ENCODE results near the gene PDCD6IP.
"Not testable (repeated sequence)": the region's sequence is repeated elsewhere in the genome, so short reads cannot be mapped to it uniquely, and the experiment has no call there.

Gene PDCD6IP

GRCh38 chr3:33754391-33754790 lies 44.0 kb upstream of the PDCD6IP start:
- H3K4me1 ChIP-seq (ENCODE audit: control insufficient read depth, insufficient read depth, low read length); CTCF ChIA-PET; H3K9me3 ChIP-seq (ENCODE audit: control insufficient read depth, insufficient read depth, low read depth, low read length); H3K36me3 ChIP-seq (ENCODE audit: control insufficient read depth in 2 of 2, insufficient read depth in 1 of 2, low read length in 2 of 2); H3K27ac ChIP-seq (ENCODE audit: extremely low read depth, low read depth, low read length); POLR2A ChIA-PET; H3K4me3 ChIP-seq (ENCODE audit: low read depth, low read length): not testable (repeated sequence)
- TF ChIP-seq ZNF707 (tag by site-specific recombination; IDR thresholded peaks at IDR 0.05), result peak; percentile 94

GRCh38 chr3:33758281-33758680 lies 40.1 kb upstream of the PDCD6IP start:
- H3K27ac ChIP-seq (ENCODE audit: extremely low read depth, low read depth, low read length), result no peak overlapping the region
- no peaks in the 10 kb centered on the region for H3K9me3 ChIP-seq (ENCODE audit: control insufficient read depth, insufficient read depth, low read depth, low read length)
- no peak for TF ChIP-seq ZNF510 (tag by site-specific recombination; IDR thresholded peaks at IDR 0.05; ENCODE audit: insufficient replicate concordance)
- TF ChIP-seq ZNF626 (tag by site-specific recombination; IDR thresholded peaks at IDR 0.05), result no peak
- TF ChIP-seq SCRT2 (tag by site-specific recombination; IDR thresholded peaks at IDR 0.05), result no peak
- no peak for TF ChIP-seq SP7 (tag by site-specific recombination; IDR thresholded peaks at IDR 0.05)
- no peak for TF ChIP-seq ZNF239 (tag by site-specific recombination; IDR thresholded peaks at IDR 0.05)
- TF ChIP-seq ZBTB11 (tag by site-specific recombination; conservative IDR thresholded peaks at IDR 0.05; ENCODE audit: low read depth), result no peak
- no peak for TF ChIP-seq PRDM10 (tag by site-specific recombination; IDR thresholded peaks at IDR 0.05)
- TF ChIP-seq ZNF169 (tag by site-specific recombination; IDR thresholded peaks at IDR 0.05), result no peak
- no peak for TF ChIP-seq ZNF529 (tag by site-specific recombination; IDR thresholded peaks at IDR 0.05; ENCODE audit: insufficient replicate concordance)
- TF ChIP-seq ZNF530 (tag by site-specific recombination; IDR thresholded peaks at IDR 0.05; ENCODE audit: low read depth), result no peak
- TF ChIP-seq KLF16 (tag by site-specific recombination; IDR thresholded peaks at IDR 0.05), result no peak
- no peak for TF ChIP-seq OSR2 (tag by site-specific recombination; IDR thresholded peaks at IDR 0.05)
- no peak for TF ChIP-seq ZNF76 (tag by site-specific recombination; IDR thresholded peaks at IDR 0.05; ENCODE audit: borderline replicate concordance, low read depth)
- no peak for TF ChIP-seq ZNF16 (tag by site-specific recombination; IDR thresholded peaks at IDR 0.05; ENCODE audit: low read depth)
- no peak for TF ChIP-seq BCL6B (tag by site-specific recombination; IDR thresholded peaks at IDR 0.05)
- no peak for TF ChIP-seq ZFP41 (tag by site-specific recombination; IDR thresholded peaks at IDR 0.05; ENCODE audit: borderline replicate concordance)
- no peak for TF ChIP-seq SP3 (tag by site-specific recombination; IDR thresholded peaks at IDR 0.05)
- H3K4me3 ChIP-seq (ENCODE audit: low read depth, low read length), result no peak overlapping the region
- no peaks in the 10 kb centered on the region for H3K4me1 ChIP-seq (ENCODE audit: control insufficient read depth, insufficient read depth, low read length)
- H3K36me3 ChIP-seq (ENCODE audit: control insufficient read depth in 2 of 2, insufficient read depth in 1 of 2, low read length in 2 of 2), result no peaks in the 10 kb centered on the region
- CTCF ChIA-PET, result no interaction called here
- POLR2A ChIA-PET, result no interaction called here
